B cell (primary cell): Measurements from ENCODE around the gene ABCC10.

ENCODE experiments used
- CTCF ChIP-seq: fragments of 200-600 bp; IDR thresholded peaks from one replicate; pipeline ENCODE4 v1.8.0; 2022; ENCODE audit warnings: antibody characterized with exemption, mild to moderate bottlenecking
- EZH2 ChIP-seq: IDR thresholded peaks from 2 replicates; pipeline ENCODE4 v1.6.1; 2012; ENCODE audit warnings: borderline replicate concordance, low read depth, mild to moderate bottlenecking, moderate library complexity, low read length; ENCODE audit not compliant: insufficient read depth, poor library complexity, severe bottlenecking

- TF ChIP-seq CTCF (no peak), EZH2 (no peak)
Observed at GRCh38 chr6:43492673-43493072, 65.3 kb downstream of the ABCC10 start.
